Fibroblast of lung (primary cell): ENCODE results near the gene THEM4. TPM values are rescaled to one million over a fixed set of nuclear protein-coding genes. Genes with fewer than 3 reads are reported as not detected.

Source experiments
- DNase-seq, 2 donors: peaks; one replicate each; pipeline versions ENCODE4 v3.0.0 to v3.0.0-alpha.2; 2010; ENCODE audit warnings: low read depth in 2 of 2
- H2AFZ ChIP-seq: 2 replicates; pipeline ENCODE4 v1.5.1; 2012; ENCODE audit warnings: low read length, control low read depth, inconsistent platforms
- H3K27ac ChIP-seq: 2 replicates; pipeline ENCODE4 v1.5.1; 2011; ENCODE audit warnings: low read length, control low read depth; ENCODE audit not compliant: insufficient read depth
- H3K27me3 ChIP-seq: 2 replicates; pipeline ENCODE4 v1.5.1; 2011; ENCODE audit warnings: mild to moderate bottlenecking, low read length; ENCODE audit not compliant: control insufficient read depth, insufficient read depth
- H3K36me3 ChIP-seq: 2 replicates; pipeline ENCODE4 v1.5.1; 2011; ENCODE audit warnings: low read length; ENCODE audit not compliant: control insufficient read depth, insufficient read depth
- H3K4me1 ChIP-seq: 2 replicates; pipeline ENCODE4 v1.5.1; 2011; ENCODE audit warnings: low read length; ENCODE audit not compliant: control insufficient read depth, insufficient read depth; ENCODE audit errors: extremely low read depth
- H3K4me2 ChIP-seq: 2 replicates; pipeline ENCODE4 v1.5.1; 2011; ENCODE audit warnings: low read length, control low read depth; ENCODE audit not compliant: insufficient read depth; ENCODE audit errors: extremely low read depth
- H3K4me3 ChIP-seq, 4 experiments: fragments of 200-600 bp in 1 of 4; sonication (generic) in 1 of 4; replicated peaks in 1 of 4; 2 replicates each; pipeline ENCODE4 v1.5.1; 2011 to 2016; ENCODE audit warnings: low read length in 4 of 4, low read depth in 3 of 4, mild to moderate bottlenecking in 3 of 4, control low read depth in 2 of 4, inconsistent platforms in 1 of 4, mixed read lengths in 1 of 4; ENCODE audit not compliant: insufficient read depth in 1 of 4; ENCODE audit errors: control extremely low read depth in 1 of 4
- H3K79me2 ChIP-seq: 2 replicates; pipeline ENCODE4 v1.5.1; 2012; ENCODE audit warnings: mild to moderate bottlenecking, low read length, inconsistent platforms; ENCODE audit not compliant: control insufficient read depth, insufficient read depth
- H3K9ac ChIP-seq: 2 replicates; pipeline ENCODE4 v1.5.1; 2011; ENCODE audit warnings: mild to moderate bottlenecking, low read length, control low read depth; ENCODE audit not compliant: insufficient read depth
- H3K9me3 ChIP-seq: 2 replicates; pipeline ENCODE4 v1.5.1; 2012; ENCODE audit warnings: low read depth, low read length; ENCODE audit not compliant: control insufficient read depth, insufficient read depth
- H4K20me1 ChIP-seq: 2 replicates; pipeline ENCODE4 v1.5.1; 2011; ENCODE audit warnings: low read length; ENCODE audit not compliant: control insufficient read depth, insufficient read depth; ENCODE audit errors: extremely low read depth
- CTCF ChIP-seq, 2 donors: IDR thresholded peaks in 1 of 2; conservative IDR thresholded peaks in 1 of 2; 1 replicate in 1 of 2; 2 replicates in 1 of 2; pipeline ENCODE4 v1.5.1; 2011 to 2012; ENCODE audit warnings: low read length in 2 of 2, control low read depth in 1 of 2, inconsistent platforms in 1 of 2, low read depth in 1 of 2, mild to moderate bottlenecking in 1 of 2
- EZH2 ChIP-seq: IDR thresholded peaks from 2 replicates; pipeline ENCODE4 v1.5.1; 2012; ENCODE audit warnings: low read length, control low read depth, mild to moderate bottlenecking; ENCODE audit errors: missing control alignments
- polyA plus RNA-seq, 2 donors: library from polyadenylated mRNA; depleted of rRNA in 1 of 2; stranded (reverse) in 1 of 2; unstranded in 1 of 2; fragments of >200 nt; gene quantifications; 2 replicates each; pipeline ENCODE4 v1.2.1, GENCODE V29; 2011 to 2012; ENCODE audit warnings: missing spikeins in 1 of 2
- total RNA-seq: library from RNA; depleted of rRNA; stranded (reverse); fragments of >200 nt; gene quantifications from 2 replicates; pipeline ENCODE4 v1.2.1, GENCODE V29; 2014

The THEM4 gene
- total and polyA plus RNA-seq, 2 donors (not counting 1 experiment from before 2014, with no cell fraction given): 6.4 to 18.7 TPM

- Histone ChIP-seq H2AFZ (no peak overlapping the region), H3K27me3 (peaks cover 29% of the 10 kb centered on the region), H4K20me1 (no peaks in the 10 kb centered on the region), H3K9ac (no peak overlapping the region), H3K9me3 (no peaks in the 10 kb centered on the region), H3K4me3 (no peak overlapping the region), H3K4me2 (no peak overlapping the region), H3K36me3 (no peaks in the 10 kb centered on the region), H3K4me1 (no peaks in the 10 kb centered on the region), H3K27ac (no peak overlapping the region), H3K79me2 (no peaks in the 10 kb centered on the region)
- no peak for TF ChIP-seq CTCF (conservative IDR thresholded peaks at IDR 0.05 in 1 of 2, IDR thresholded peaks at IDR 0.05 in 1 of 2; ENCODE audit: low read depth in 1 of 2, low read length in 2 of 2)
- TF ChIP-seq EZH2: no peak
- no peak for DNase-seq
These were observed 65.9 kb downstream of the THEM4 start for GRCh38 chr1:151843398-151843797.

- peak; percentile 42 to 85 for DNase-seq
- Histone ChIP-seq H3K27me3 (peaks cover 46% of the 10 kb centered on the region), H3K27ac (no peak overlapping the region), H2AFZ (no peak overlapping the region), H3K9me3 (no peaks in the 10 kb centered on the region), H3K79me2 (no peaks in the 10 kb centered on the region), H3K4me3 (no peak overlapping the region), H3K9ac (no peak overlapping the region), H3K36me3 (no peaks in the 10 kb centered on the region), H3K4me1 (no peaks in the 10 kb centered on the region), H3K4me2 (no peak overlapping the region), H4K20me1 (no peaks in the 10 kb centered on the region)
- no peak for TF ChIP-seq CTCF (conservative IDR thresholded peaks at IDR 0.05 in 1 of 2, IDR thresholded peaks at IDR 0.05 in 1 of 2; ENCODE audit: low read depth in 1 of 2, low read length in 2 of 2)
- TF ChIP-seq EZH2: no peak
These were observed 68.2 kb downstream of the THEM4 start for GRCh38 chr1:151841141-151841540.

GRCh38 chr1:151840421-151840820, 68.9 kb downstream of the THEM4 start:
- Histone ChIP-seq H3K4me3 (no peak overlapping the region), H3K27ac (no peak overlapping the region), H3K27me3 (peaks cover 46% of the 10 kb centered on the region), H3K79me2 (no peaks in the 10 kb centered on the region), H2AFZ (no peak overlapping the region), H3K36me3 (no peaks in the 10 kb centered on the region), H3K4me2 (no peak overlapping the region), H3K9me3 (no peaks in the 10 kb centered on the region), H3K4me1 (no peaks in the 10 kb centered on the region), H3K9ac (no peak overlapping the region), H4K20me1 (no peaks in the 10 kb centered on the region)
- DNase-seq: no peak
- TF ChIP-seq EZH2 (no peak), CTCF (conservative IDR thresholded peaks at IDR 0.05 in 1 of 2, IDR thresholded peaks at IDR 0.05 in 1 of 2; ENCODE audit: low read depth in 1 of 2, low read length in 2 of 2) (no peak)
